SK-N-SH (cell line): ENCODE measurements around the gene RFX3.

Experiments
- CTCF ChIP-seq: fragments of 200-600 bp; sonication (generic); IDR thresholded peaks from 2 replicates; pipeline ENCODE4 v1.6.1; 2017; ENCODE audit warnings: antibody characterized with exemption, mild to moderate bottlenecking, moderate library complexity
- JUND ChIP-seq: IDR thresholded peaks from 2 replicates; pipeline ENCODE4 v1.4.0; 2012
- MAX ChIP-seq: IDR thresholded peaks from 2 replicates; pipeline ENCODE4 v1.4.0; 2012; ENCODE audit warnings: low read depth
- NFIC ChIP-seq: IDR thresholded peaks from 2 replicates; pipeline ENCODE4 v1.4.0; 2012; ENCODE audit warnings: borderline replicate concordance
- POLR2AphosphoS5 ChIP-seq: IDR thresholded peaks from 2 replicates; pipeline ENCODE4 v1.6.1; 2012; ENCODE audit warnings: low read depth, low read length
- RAD21 ChIP-seq: IDR thresholded peaks from 2 replicates; pipeline ENCODE4 v1.6.1; 2012; ENCODE audit warnings: mild to moderate bottlenecking, low read length
- REST ChIP-seq: IDR thresholded peaks from 2 replicates; pipeline ENCODE4 v1.6.1; 2012; ENCODE audit warnings: mild to moderate bottlenecking, low read depth, low read length, moderate library complexity
- RFX5 ChIP-seq: IDR thresholded peaks from 2 replicates; pipeline ENCODE4 v1.6.1; 2012; ENCODE audit warnings: mild to moderate bottlenecking, improper control_type of control experiment, low read length
- YY1 ChIP-seq: IDR thresholded peaks from 2 replicates; pipeline ENCODE4 v1.4.0; 2012; ENCODE audit warnings: low read depth, mild to moderate bottlenecking

GRCh38 chr9:3361116-3361515 lies 164.7 kb downstream of the RFX3 start:
- TF ChIP-seq RAD21 (no peak), JUND (no peak), YY1 (no peak), MAX (no peak), NFIC (no peak), RFX5 (no peak), REST (no peak), CTCF (no peak), POLR2AphosphoS5 (no peak)
